ENCODE measurements around the gene CCK. TPM values are rescaled to one million over a fixed set of nuclear protein-coding genes. Genes with fewer than 3 reads are reported as not detected.

Gene CCK
- total RNA-seq (2022) (not detected in 2 replicates), Bru-seq, nascent RNA (not detected), BruChase-seq, experiment 1, labeled RNA remaining after a 6-hour chase (not detected), BruChase-seq, experiment 2, labeled RNA remaining after a 2-hour chase (not detected)
- long read RNA-seq = 0 reads

DNA sequence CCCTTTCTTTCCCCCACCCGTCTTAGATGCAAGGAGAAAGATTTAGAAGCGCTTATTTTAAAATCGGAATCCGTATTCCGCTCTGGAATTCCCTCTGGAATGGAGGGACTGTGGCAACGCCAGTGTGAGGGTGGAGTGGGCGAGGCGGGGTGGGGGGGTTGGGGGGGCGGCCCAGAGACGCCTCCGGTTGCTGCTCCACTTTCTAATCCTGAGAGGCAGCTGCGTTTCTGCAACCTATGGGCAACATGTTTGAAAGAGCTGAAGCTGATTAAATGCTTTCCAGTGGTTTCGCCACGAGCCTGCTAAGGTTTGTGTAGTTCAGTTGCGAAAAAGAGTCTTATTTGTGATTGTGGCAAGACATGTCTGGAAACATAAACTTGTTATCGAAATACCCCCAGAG, at the start of gene CCK:
Gene CCK (minus strand): TSS at position 101 of the 400 bp plus-strand sequence. CDS start 2,555 bp downstream, outside the sequence.
- Mint-ChIP-seq H3K4me3 (ENCODE audit: unreplicated experiment) (no peak within 1 kb of the TSS), H3K27ac (ENCODE audit: low read depth, unreplicated experiment) (no peak within 1 kb of the TSS), H3K27me3 (ENCODE audit: insufficient read depth, unreplicated experiment) (peaks cover 25% of the 10 kb centered on the region), H3K4me1 (ENCODE audit: insufficient read depth, unreplicated experiment) (no peaks in the 10 kb centered on the region), H3K36me3 (ENCODE audit: insufficient read depth, unreplicated experiment) (no peaks in the 10 kb centered on the region), H3K9me3 (ENCODE audit: unreplicated experiment) (no peaks in the 10 kb centered on the region)
- CTCF ChIA-PET = no interaction called here
- no peak for DNase-seq (ENCODE audit: unreplicated experiment)
- intact Hi-C loops (cut with micrococcal nuclease) = no loop called here
- TF ChIP-seq CTCF (IDR thresholded peaks at IDR 0.05; ENCODE audit: unreplicated experiment) = no peak
- no TSS peak for BruUV-seq (replicated peaks)
- POLR2A ChIA-PET = no interaction called here

GRCh38 chr3:42314411-42314810, 48.4 kb upstream of the CCK start:
- BruUV-seq (replicated peaks) = no TSS peak
- Mint-ChIP-seq H3K4me1 (ENCODE audit: insufficient read depth, unreplicated experiment) (no peaks in the 10 kb centered on the region), H3K4me3 (ENCODE audit: unreplicated experiment) (no peak overlapping the region), H3K27me3 (ENCODE audit: insufficient read depth, unreplicated experiment) (no peaks in the 10 kb centered on the region), H3K27ac (ENCODE audit: low read depth, unreplicated experiment) (no peak overlapping the region), H3K36me3 (ENCODE audit: insufficient read depth, unreplicated experiment) (no peaks in the 10 kb centered on the region), H3K9me3 (ENCODE audit: unreplicated experiment) (peaks cover 24% of the 10 kb centered on the region)
- peak; percentile 5 for DNase-seq (ENCODE audit: unreplicated experiment)
- intact Hi-C loops (cut with micrococcal nuclease) = no loop called here
- TF ChIP-seq CTCF (IDR thresholded peaks at IDR 0.05; ENCODE audit: unreplicated experiment) = no peak
- CTCF ChIA-PET = no interaction called here
- POLR2A ChIA-PET = no interaction called here

DNA sequence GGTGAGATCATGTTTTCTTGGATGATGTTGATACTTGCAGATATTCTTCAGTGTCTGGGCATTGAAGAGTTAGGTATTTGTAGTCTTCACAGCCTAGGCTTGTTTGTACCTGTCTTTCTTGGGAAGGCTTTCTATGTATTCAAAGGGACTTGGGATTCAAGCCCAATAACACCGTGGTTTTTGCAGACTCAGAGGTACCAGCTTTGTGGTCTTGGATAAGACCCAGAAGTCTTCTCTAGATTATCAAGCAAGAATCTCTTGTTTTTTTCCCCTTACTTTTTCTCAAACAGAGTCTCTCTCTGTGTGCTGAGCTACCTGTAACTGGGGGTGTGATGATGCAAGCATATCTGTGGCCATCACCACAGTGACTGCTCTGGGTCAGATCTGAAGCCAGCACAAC, 42.7 kb upstream of the CCK start:
- no peaks in the 10 kb centered on the region for H3K36me3 Mint-ChIP-seq (ENCODE audit: insufficient read depth, unreplicated experiment)
- DNase-seq (ENCODE audit: unreplicated experiment) = no peak
- H3K4me3 Mint-ChIP-seq (ENCODE audit: unreplicated experiment) = no peak overlapping the region
- ChIA-PET CTCF (interaction anchor here (0.6 to 1.2 kb wide), 2 partner anchors 134 to 194 kb away, joined by 3 read pairs; no protein-coding TSS in a partner anchor), POLR2A (interaction anchor here (0.9 kb wide), 1 partner anchor 37 kb away, joined by 3 read pairs; no protein-coding TSS in a partner anchor)
- peaks cover 19% of the 10 kb centered on the region for H3K27me3 Mint-ChIP-seq (ENCODE audit: insufficient read depth, unreplicated experiment)
- intact Hi-C loops (cut with micrococcal nuclease) = no loop called here
- BruUV-seq (replicated peaks) = no TSS peak
- no peaks in the 10 kb centered on the region for H3K4me1 Mint-ChIP-seq (ENCODE audit: insufficient read depth, unreplicated experiment)
- H3K9me3 Mint-ChIP-seq (ENCODE audit: unreplicated experiment) = peaks cover 5% of the 10 kb centered on the region
- no peak overlapping the region for H3K27ac Mint-ChIP-seq (ENCODE audit: low read depth, unreplicated experiment)
- no peak for TF ChIP-seq CTCF (IDR thresholded peaks at IDR 0.05; ENCODE audit: unreplicated experiment)

GRCh38 chr3:42306499-42306898, 40.5 kb upstream of the CCK start:
- intact Hi-C loops (cut with micrococcal nuclease) = no loop called here
- CTCF ChIA-PET = interaction anchor here (0.6 to 1.2 kb wide), 2 partner anchors 45 to 1726 kb away, joined by 3 to 5 read pairs; no protein-coding TSS in a partner anchor
- H3K27ac Mint-ChIP-seq (ENCODE audit: low read depth, unreplicated experiment) = no peak overlapping the region
- H3K4me3 Mint-ChIP-seq (ENCODE audit: unreplicated experiment) = no peak overlapping the region
- DNase-seq (ENCODE audit: unreplicated experiment) = no peak
- no peak for TF ChIP-seq CTCF (IDR thresholded peaks at IDR 0.05; ENCODE audit: unreplicated experiment)
- H3K9me3 Mint-ChIP-seq (ENCODE audit: unreplicated experiment) = no peaks in the 10 kb centered on the region
- peaks cover 23% of the 10 kb centered on the region for H3K27me3 Mint-ChIP-seq (ENCODE audit: insufficient read depth, unreplicated experiment)
- no peaks in the 10 kb centered on the region for H3K36me3 Mint-ChIP-seq (ENCODE audit: insufficient read depth, unreplicated experiment)
- no peaks in the 10 kb centered on the region for H3K4me1 Mint-ChIP-seq (ENCODE audit: insufficient read depth, unreplicated experiment)
- POLR2A ChIA-PET = interaction anchor here (0.8 kb wide), 1 partner anchor 12 kb away, joined by 3 read pairs; no protein-coding TSS in a partner anchor
- BruUV-seq (replicated peaks) = no TSS peak

All from MCF 10A (cell line).